Esophagus squamous epithelium (tissue), 5 donors: ENCODE results near the gene KLHDC9. TPM values are rescaled to one million over a fixed set of nuclear protein-coding genes. Genes with fewer than 3 reads are reported as not detected.

Experiments
- DNase-seq: peaks from one replicate; lab custom pipeline; 2025; lab: John Stamatoyannopoulos, UW
- H3K27ac ChIP-seq, 4 donors: fragments of 200-600 bp; sonication (generic); one replicate each; pipeline ENCODE4 v1.5.1; 2016 to 2019; ENCODE audit warnings: mild to moderate bottlenecking in 1 of 4
- H3K27me3 ChIP-seq, 4 donors: fragments of 200-600 bp; sonication (generic); 1 replicate in 3 of 4; 2 replicates in 1 of 4; pipeline versions ENCODE4 v1.5.1 to v1.6.0; 2017 to 2021; ENCODE audit warnings: antibody characterized with exemption in 1 of 4
- H3K36me3 ChIP-seq, 3 donors: fragments of 200-600 bp; sonication (generic); one replicate each; pipeline ENCODE4 v1.5.1; 2016 to 2019
- H3K4me1 ChIP-seq, 3 donors: fragments of 200-600 bp; sonication (generic); one replicate each; pipeline ENCODE4 v1.5.1; 2017 to 2019
- H3K4me3 ChIP-seq, 4 donors: fragments of 200-600 bp; sonication (generic); 1 replicate in 3 of 4; 2 replicates in 1 of 4; pipeline ENCODE4 v1.5.1; 2016 to 2019; ENCODE audit warnings: mild to moderate bottlenecking in 2 of 4, moderate library complexity in 1 of 4
- H3K9me3 ChIP-seq, 3 donors: fragments of 200-600 bp; sonication (generic); one replicate each; pipeline ENCODE4 v1.5.1; 2016 to 2019
- POLR2A ChIP-seq, 4 donors: fragments of 450-650 bp; IDR thresholded peaks; one replicate each; pipeline ENCODE4 v1.6.1; 2017; ENCODE audit warnings: antibody characterized with exemption in 4 of 4, mild to moderate bottlenecking in 4 of 4, moderate library complexity in 3 of 4
- WGBS, 2 donors: methylation state at CpG; one replicate each; pipeline ENCODE4 v1.1.5; 2018; 5-methylcytosine and 5-hydroxymethylcytosine counted together
- intact Hi-C: fragments of 100-400 bp; cut with DNase I; formaldehyde crosslinking; loops from one replicate; pipeline ENCODE4 v1.15.0; 2022
- total RNA-seq, 4 donors: library from RNA; depleted of rRNA; stranded (reverse); fragments of >200 nt; gene quantifications; one replicate each; pipeline ENCODE4 v1.1.0, GENCODE V29; 2016
- TF ChIP-seq, protein P1 (sequence below), 6 experiments: fragments of 450-650 bp in 4 of 6; fragments of 200-600 bp in 2 of 6; sonication (generic) in 2 of 6; IDR thresholded peaks; one replicate each; pipeline ENCODE4 v1.5.1; 2016 to 2019; ENCODE audit warnings: antibody characterized with exemption in 6 of 6, mild to moderate bottlenecking in 4 of 6, moderate library complexity in 4 of 6
- donor health status: DM: yes; HTN: yes; CAD: no.

The KLHDC9 gene
- total RNA-seq, 4 donors from 2014 or later: 0.31 to 2.7 (median 1.7) TPM

GRCh38 chr1:161066694-161067093, 31.5 kb upstream of the KLHDC9 start:
- H3K27me3 ChIP-seq: peaks cover 0 to 3% (median 0%) of the 10 kb centered on the region in 4 donors
- WGBS, 2 donors: 66 to 74% methylated on average over 3 of the region's 3 CpGs
- peaks cover 0 to 46% (median 0%) of the 10 kb centered on the region in 3 donors for H3K4me1 ChIP-seq
- H3K4me3 ChIP-seq: no peak overlapping the region
- peak overlapping the region in 2 of 4 donors; percentile 6 to 84 for H3K27ac ChIP-seq
- no peak for DNase-seq
- TF ChIP-seq POLR2A (IDR thresholded peaks at IDR 0.05): no peak
- TF ChIP-seq, protein P1, sequence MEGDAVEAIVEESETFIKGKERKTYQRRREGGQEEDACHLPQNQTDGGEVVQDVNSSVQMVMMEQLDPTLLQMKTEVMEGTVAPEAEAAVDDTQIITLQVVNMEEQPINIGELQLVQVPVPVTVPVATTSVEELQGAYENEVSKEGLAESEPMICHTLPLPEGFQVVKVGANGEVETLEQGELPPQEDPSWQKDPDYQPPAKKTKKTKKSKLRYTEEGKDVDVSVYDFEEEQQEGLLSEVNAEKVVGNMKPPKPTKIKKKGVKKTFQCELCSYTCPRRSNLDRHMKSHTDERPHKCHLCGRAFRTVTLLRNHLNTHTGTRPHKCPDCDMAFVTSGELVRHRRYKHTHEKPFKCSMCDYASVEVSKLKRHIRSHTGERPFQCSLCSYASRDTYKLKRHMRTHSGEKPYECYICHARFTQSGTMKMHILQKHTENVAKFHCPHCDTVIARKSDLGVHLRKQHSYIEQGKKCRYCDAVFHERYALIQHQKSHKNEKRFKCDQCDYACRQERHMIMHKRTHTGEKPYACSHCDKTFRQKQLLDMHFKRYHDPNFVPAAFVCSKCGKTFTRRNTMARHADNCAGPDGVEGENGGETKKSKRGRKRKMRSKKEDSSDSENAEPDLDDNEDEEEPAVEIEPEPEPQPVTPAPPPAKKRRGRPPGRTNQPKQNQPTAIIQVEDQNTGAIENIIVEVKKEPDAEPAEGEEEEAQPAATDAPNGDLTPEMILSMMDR (IDR thresholded peaks at IDR 0.05): no peak
- H3K36me3 ChIP-seq: peaks cover 0 to 42% (median 0%) of the 10 kb centered on the region in 3 donors
- intact Hi-C loops: no loop called here
- H3K9me3 ChIP-seq: no peaks in the 10 kb centered on the region

DNA sequence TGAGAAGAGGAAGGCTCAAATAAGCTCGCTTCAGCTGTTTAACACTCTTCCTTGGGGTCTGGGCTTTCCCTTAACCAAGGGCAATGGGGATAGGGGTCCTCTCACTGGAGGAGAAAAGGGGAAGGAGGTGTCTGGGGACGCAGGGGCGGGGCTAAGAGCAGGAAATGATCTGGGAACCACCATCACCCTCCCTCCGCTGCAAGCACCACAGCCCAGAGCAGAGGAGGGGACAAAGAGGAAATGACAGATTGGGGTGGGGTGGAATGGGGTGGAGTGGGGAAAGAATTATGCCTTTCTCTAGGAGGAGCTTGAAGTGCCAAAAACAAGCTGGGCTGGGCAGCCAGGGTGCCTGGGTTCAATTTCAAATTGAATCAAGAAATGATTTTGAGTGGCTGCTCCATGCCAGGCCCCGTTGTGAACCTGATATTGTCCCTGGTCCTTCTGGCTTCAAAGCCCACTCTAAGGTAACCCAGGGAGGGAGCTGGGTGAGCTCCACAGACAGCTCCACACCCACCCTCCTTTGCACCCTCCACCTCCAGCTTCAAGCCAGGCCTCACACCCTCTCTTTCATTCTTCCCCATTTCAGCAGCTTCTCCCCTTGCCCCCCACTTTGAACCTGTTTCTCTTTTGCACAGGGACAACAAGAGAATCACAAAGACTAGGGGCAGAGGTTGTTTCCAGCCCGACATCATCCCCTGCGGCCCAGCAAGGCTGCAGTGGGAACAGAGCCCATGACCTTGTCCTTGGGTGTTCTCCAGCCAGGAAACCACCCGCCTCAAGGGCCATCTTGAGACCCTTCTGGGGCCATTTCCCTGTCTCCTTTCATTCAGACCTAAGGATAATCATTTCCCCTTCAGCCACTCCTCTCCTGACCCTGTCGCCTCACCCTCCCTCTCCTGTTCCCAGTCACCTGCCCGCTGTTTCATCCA, 29.6 kb upstream of the KLHDC9 start:
- TF ChIP-seq, protein P1 (IDR thresholded peaks at IDR 0.05): no peak
- peak in 1 of 4 donors; percentile 33 for TF ChIP-seq POLR2A (IDR thresholded peaks at IDR 0.05)
- DNase-seq: peak; percentile 41
- Histone ChIP-seq H3K36me3 (peaks cover 0 to 59% (median 7%) of the 10 kb centered on the region in 3 donors), H3K4me3 (peak overlapping the region; percentile 21 to 62 (median 42)), H3K27me3 (no peaks in the 10 kb centered on the region), H3K4me1 (peaks cover 0 to 64% (median 5%) of the 10 kb centered on the region in 3 donors), H3K9me3 (no peaks in the 10 kb centered on the region), H3K27ac (peak overlapping the region; percentile 72 to 86 (median 84))
- WGBS, 2 donors: 52 to 55% methylated on average over 7 to 9 of the region's 10 CpGs
- intact Hi-C loops: no loop called here

DNA sequence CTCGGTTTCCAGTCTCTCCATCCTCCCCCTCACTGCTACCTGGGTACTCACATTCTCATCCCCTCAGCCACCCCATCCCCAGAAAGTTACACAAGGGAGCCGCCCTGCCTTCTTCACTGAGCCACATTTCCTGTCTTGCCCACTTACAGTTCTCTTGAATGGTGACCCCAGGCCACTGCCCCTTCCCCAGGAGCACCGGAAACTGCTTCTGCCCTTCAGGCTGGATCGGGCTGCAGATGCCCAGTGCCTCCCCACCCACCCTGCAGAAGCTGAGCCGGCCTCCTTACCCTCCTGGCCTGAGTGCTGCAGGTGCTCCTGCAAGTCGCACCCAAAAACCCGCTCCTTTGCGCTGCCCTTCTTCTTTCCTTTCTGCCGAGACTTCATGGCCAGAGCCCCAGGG, 28.9 kb upstream of the KLHDC9 start:
- Histone ChIP-seq H3K4me3 (peak overlapping the region; percentile 21 to 62 (median 42)), H3K27me3 (no peaks in the 10 kb centered on the region), H3K9me3 (no peaks in the 10 kb centered on the region), H3K4me1 (peaks cover 0 to 71% (median 10%) of the 10 kb centered on the region in 3 donors), H3K27ac (peak overlapping the region; percentile 72 to 86 (median 84)), H3K36me3 (peaks cover 0 to 60% (median 7%) of the 10 kb centered on the region in 3 donors)
- WGBS, 2 donors: 44 to 77% methylated on average over 7 to 8 of the region's 9 CpGs
- DNase-seq: no peak
- intact Hi-C loops: no loop called here
- TF ChIP-seq, protein P1 (IDR thresholded peaks at IDR 0.05): no peak
- no peak for TF ChIP-seq POLR2A (IDR thresholded peaks at IDR 0.05)

DNA sequence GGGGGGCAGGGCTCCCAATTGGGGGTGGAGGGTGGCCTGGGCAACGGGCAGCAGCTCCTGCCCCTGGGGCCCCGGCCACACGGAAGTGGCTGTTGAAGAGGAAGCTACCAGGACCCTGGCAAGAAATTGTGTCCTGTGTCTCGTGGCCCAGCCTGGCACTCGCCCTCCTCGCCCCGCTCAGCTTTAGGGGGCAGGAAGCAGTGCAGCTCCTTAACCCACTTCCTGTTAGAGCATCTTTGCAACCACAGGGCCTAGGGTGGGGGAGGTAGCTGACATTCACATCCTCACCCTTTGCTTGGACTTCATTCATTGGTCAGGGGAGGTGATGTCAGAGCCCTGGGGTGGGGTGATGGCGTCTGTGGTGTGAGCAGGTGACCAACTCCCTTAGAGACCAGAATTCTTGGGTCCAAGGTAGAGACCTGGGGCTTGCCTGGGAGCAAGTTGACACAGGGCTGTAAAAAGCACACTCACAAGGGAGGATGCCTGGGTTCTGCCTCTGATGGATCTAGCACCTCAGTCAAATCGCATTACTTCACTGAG, 28.4 kb upstream of the KLHDC9 start, which contains the start of gene ARHGAP30:
TSS of gene ARHGAP30 (minus strand) at position 161 of the 540 bp plus-strand sequence. CDS start 267 bp downstream, outside the sequence.
- WGBS, 2 donors: 54 to 73% methylated on average over 1 to 2 of the region's 9 CpGs
- DNase-seq: peak; percentile 72
- peak within 1 kb of the TSS; percentile 21 to 62 (median 42) for H3K4me3 ChIP-seq
- H3K4me1 ChIP-seq: peaks cover 0 to 77% (median 13%) of the 10 kb centered on the region in 3 donors
- H3K36me3 ChIP-seq: peaks cover 0 to 60% (median 7%) of the 10 kb centered on the region in 3 donors
- H3K27me3 ChIP-seq: no peaks in the 10 kb centered on the region
- TF ChIP-seq POLR2A (IDR thresholded peaks at IDR 0.05): peak in 2 of 4 donors; percentile 58 to 60
- TF ChIP-seq, protein P1 (IDR thresholded peaks at IDR 0.05): no peak
- intact Hi-C loops: no loop called here
- H3K27ac ChIP-seq: peak within 1 kb of the TSS; percentile 72 to 86 (median 84)
- H3K9me3 ChIP-seq: no peaks in the 10 kb centered on the region
